ENCODE measurements around the gene EPHA1.

DNA sequence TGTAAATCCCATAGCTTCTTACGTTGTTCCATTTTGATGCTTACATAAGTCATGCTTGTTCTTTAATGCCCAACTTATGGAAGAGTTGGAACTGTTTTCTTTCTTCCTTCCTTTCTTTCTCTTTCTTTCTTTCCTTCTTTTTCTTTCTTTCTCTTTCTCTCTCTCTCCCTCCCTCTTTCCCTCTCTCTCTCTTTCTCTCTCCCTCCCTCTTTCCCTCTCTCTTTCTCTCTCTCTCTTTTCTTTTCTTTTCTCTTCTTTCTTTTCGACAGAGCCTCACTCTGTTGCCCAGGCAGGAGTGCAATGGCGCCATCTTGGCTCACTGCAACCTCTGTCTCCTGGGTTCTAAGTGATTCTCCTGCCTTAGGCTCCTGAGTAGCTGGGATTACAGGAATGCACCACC lies 65.1 kb downstream of the EPHA1 start:
- TF ChIP-seq, protein P1, sequence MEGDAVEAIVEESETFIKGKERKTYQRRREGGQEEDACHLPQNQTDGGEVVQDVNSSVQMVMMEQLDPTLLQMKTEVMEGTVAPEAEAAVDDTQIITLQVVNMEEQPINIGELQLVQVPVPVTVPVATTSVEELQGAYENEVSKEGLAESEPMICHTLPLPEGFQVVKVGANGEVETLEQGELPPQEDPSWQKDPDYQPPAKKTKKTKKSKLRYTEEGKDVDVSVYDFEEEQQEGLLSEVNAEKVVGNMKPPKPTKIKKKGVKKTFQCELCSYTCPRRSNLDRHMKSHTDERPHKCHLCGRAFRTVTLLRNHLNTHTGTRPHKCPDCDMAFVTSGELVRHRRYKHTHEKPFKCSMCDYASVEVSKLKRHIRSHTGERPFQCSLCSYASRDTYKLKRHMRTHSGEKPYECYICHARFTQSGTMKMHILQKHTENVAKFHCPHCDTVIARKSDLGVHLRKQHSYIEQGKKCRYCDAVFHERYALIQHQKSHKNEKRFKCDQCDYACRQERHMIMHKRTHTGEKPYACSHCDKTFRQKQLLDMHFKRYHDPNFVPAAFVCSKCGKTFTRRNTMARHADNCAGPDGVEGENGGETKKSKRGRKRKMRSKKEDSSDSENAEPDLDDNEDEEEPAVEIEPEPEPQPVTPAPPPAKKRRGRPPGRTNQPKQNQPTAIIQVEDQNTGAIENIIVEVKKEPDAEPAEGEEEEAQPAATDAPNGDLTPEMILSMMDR (conservative IDR thresholded peaks at IDR 0.05; ENCODE audit: low read length), result no peak
- TF ChIP-seq EZH2phosphoT487 (IDR thresholded peaks at IDR 0.05; ENCODE audit: borderline replicate concordance), result no peak
